ENCODE results near the gene RTN4IP1.

Gene RTN4IP1

GRCh38 chr6:106618324-106618723, 11.0 kb downstream of the RTN4IP1 start:
- FAIRE-seq, result no peak
- DNase-seq (ENCODE audit: insufficient read length, low spot score), result no peak
- no peak for TF ChIP-seq CTCF (IDR thresholded peaks at IDR 0.05; ENCODE audit: insufficient read depth, missing control alignments)

GRCh38 chr6:106617857-106618256, 11.4 kb downstream of the RTN4IP1 start:
- DNase-seq (ENCODE audit: insufficient read length, low spot score), result no peak
- no peak for FAIRE-seq
- no peak for TF ChIP-seq CTCF (IDR thresholded peaks at IDR 0.05; ENCODE audit: insufficient read depth, missing control alignments)

- no peak for FAIRE-seq
- no peak for TF ChIP-seq CTCF (IDR thresholded peaks at IDR 0.05; ENCODE audit: insufficient read depth, missing control alignments)
- DNase-seq (ENCODE audit: insufficient read length, low spot score), result no peak
Observed at GRCh38 chr6:106617302-106617701, 12.0 kb downstream of the RTN4IP1 start.

- no peak for DNase-seq (ENCODE audit: insufficient read length, low spot score)
- no peak for TF ChIP-seq CTCF (IDR thresholded peaks at IDR 0.05; ENCODE audit: insufficient read depth, missing control alignments)
- no peak for FAIRE-seq
Observed at GRCh38 chr6:106614592-106615257, 14.6 kb downstream of the RTN4IP1 start.

- TF ChIP-seq CTCF (IDR thresholded peaks at IDR 0.05; ENCODE audit: insufficient read depth, missing control alignments), result no peak
- FAIRE-seq (no peak), DNase-seq (ENCODE audit: insufficient read length, low spot score) (no peak)
Observed at GRCh38 chr6:106614166-106614565, 15.1 kb downstream of the RTN4IP1 start.

- no peak for DNase-seq (ENCODE audit: insufficient read length, low spot score)
- no peak for FAIRE-seq
- TF ChIP-seq CTCF (IDR thresholded peaks at IDR 0.05; ENCODE audit: insufficient read depth, missing control alignments), result no peak
Observed at GRCh38 chr6:106613590-106613989, 15.7 kb downstream of the RTN4IP1 start.

GRCh38 chr6:106612671-106613416, 16.5 kb downstream of the RTN4IP1 start:
- DNase-seq (ENCODE audit: insufficient read length, low spot score) (no peak), FAIRE-seq (no peak)
- no peak for TF ChIP-seq CTCF (IDR thresholded peaks at IDR 0.05; ENCODE audit: insufficient read depth, missing control alignments)
